ACC112 (cell line): ENCODE measurements around the gene ADARB1.

ENCODE experiments used
- H2AFZ ChIP-seq: fragments of 200-600 bp; sonication (generic); one replicate; pipeline ENCODE4 v1.6.0; 2017; ENCODE audit warnings: antibody characterized with exemption, low read length; ENCODE audit not compliant: unreplicated experiment
- H3K27ac ChIP-seq: fragments of 200-600 bp; sonication (generic); 2 replicates; pipeline ENCODE4 v1.5.1; 2014; ENCODE audit warnings: low read depth, mild to moderate bottlenecking, antibody characterized with exemption, low read length, moderate library complexity
- H3K27me3 ChIP-seq: fragments of 200-600 bp; sonication (generic); 2 replicates; pipeline ENCODE4 v1.6.1; 2014; ENCODE audit warnings: mild to moderate bottlenecking, antibody characterized with exemption, low read length, moderate library complexity, mixed read lengths; ENCODE audit not compliant: insufficient read depth
- H3K36me3 ChIP-seq: fragments of 200-600 bp; sonication (generic); 2 replicates; pipeline ENCODE4 v1.6.1; 2016; ENCODE audit warnings: mild to moderate bottlenecking, antibody characterized with exemption, low read length, moderate library complexity, mixed read lengths; ENCODE audit not compliant: insufficient read depth
- H3K4me1 ChIP-seq: fragments of 200-600 bp; sonication (generic); one replicate; pipeline ENCODE4 v1.6.1; 2016; ENCODE audit warnings: low read length, mixed read lengths; ENCODE audit not compliant: insufficient read depth, unreplicated experiment, control insufficient read depth
- H3K4me3 ChIP-seq: fragments of 200-600 bp; sonication (generic); 2 replicates; pipeline ENCODE4 v1.5.1; 2014; ENCODE audit warnings: mild to moderate bottlenecking, low read depth, low read length
- H3K79me2 ChIP-seq: fragments of 200-600 bp; sonication (generic); one replicate; pipeline ENCODE4 v1.6.0; 2016; ENCODE audit warnings: low read length; ENCODE audit not compliant: control insufficient read depth, unreplicated experiment, insufficient read depth

Gene ADARB1

GRCh38 chr21:45162809-45163208, 88.4 kb downstream of the ADARB1 start:
- Histone ChIP-seq H3K4me3 (no peak overlapping the region), H3K27ac (no peak overlapping the region), H2AFZ (no peak overlapping the region), H3K4me1 (peaks cover 2% of the 10 kb centered on the region), H3K79me2 (no peaks in the 10 kb centered on the region), H3K27me3 (no peaks in the 10 kb centered on the region), H3K36me3 (no peaks in the 10 kb centered on the region)

DNA sequence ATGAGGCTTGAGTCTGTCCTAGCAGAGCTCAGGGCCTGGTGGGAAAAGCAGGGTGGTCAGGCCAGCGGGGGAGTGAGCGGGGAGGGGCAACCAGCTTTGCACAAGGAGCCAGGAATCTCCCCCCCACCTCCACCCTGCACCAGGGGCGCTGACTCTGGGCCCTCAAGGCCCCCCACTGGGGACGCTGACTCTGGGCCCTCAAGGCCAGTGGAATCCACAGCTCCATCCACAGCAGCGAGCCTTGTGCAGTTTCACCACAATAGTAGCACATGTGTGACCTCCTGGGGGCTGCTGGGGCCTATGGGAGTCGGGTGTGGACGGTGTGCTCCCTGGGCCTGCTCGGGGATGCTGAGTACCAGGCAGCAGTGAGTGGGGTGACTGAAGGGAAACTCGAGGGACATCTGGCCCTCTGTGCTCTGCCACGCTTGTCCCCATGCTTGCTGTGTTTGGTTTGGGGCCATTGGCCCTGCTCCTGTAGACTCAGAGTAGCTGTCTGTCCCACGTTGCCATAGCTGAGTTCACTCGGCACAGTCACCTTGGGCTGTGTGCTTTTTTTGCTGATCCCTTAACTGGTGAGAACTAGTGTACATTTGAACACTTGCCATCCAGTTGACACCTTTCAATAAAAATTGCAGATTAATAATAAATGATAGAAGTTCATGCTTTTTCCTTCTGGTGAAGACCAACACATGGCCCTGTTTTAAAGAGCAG, 89.2 kb downstream of the ADARB1 start:
- Histone ChIP-seq H3K27me3 (no peaks in the 10 kb centered on the region), H3K4me3 (no peak overlapping the region), H2AFZ (no peak overlapping the region), H3K4me1 (peaks cover 7% of the 10 kb centered on the region), H3K79me2 (no peaks in the 10 kb centered on the region), H3K36me3 (no peaks in the 10 kb centered on the region), H3K27ac (no peak overlapping the region)

DNA sequence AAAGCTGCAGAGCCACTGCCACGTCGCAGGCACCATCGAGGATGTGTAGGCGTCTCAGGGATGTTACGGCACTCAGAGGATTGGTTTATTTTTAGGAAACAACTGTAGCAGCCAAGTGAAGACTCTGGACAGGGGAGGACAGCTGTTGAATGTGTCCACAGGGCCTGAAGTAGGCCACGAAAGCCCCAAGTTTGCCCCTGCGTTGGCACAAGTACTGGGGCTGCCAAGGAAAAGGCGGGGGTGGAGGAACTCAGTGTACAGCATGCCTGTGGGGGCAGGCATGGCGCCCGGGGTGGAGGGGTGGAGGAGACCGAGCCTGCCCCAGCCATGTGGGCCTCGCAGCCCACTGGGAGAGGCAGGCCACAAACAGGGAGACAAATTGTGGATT, 89.7 kb downstream of the ADARB1 start:
- Histone ChIP-seq H3K27me3 (no peaks in the 10 kb centered on the region), H3K36me3 (no peaks in the 10 kb centered on the region), H3K79me2 (no peaks in the 10 kb centered on the region), H3K27ac (no peak overlapping the region), H3K4me3 (no peak overlapping the region), H2AFZ (no peak overlapping the region), H3K4me1 (peaks cover 7% of the 10 kb centered on the region)

GRCh38 chr21:45164838-45165237, 90.5 kb downstream of the ADARB1 start:
- Histone ChIP-seq H3K27me3 (no peaks in the 10 kb centered on the region), H3K79me2 (no peaks in the 10 kb centered on the region), H3K4me3 (no peak overlapping the region)

GRCh38 chr21:45166931-45167330, 92.6 kb downstream of the ADARB1 start:
- no peak overlapping the region for H3K27ac ChIP-seq
- no peaks in the 10 kb centered on the region for H3K79me2 ChIP-seq
- no peaks in the 10 kb centered on the region for H3K36me3 ChIP-seq
- no peak overlapping the region for H2AFZ ChIP-seq
- no peak overlapping the region for H3K4me3 ChIP-seq
- peaks cover 7% of the 10 kb centered on the region for H3K4me1 ChIP-seq
- H3K27me3 ChIP-seq: no peaks in the 10 kb centered on the region

More at GRCh38 chr21:45164838-45165237, 90.5 kb downstream of the ADARB1 start:
- no peak overlapping the region for H2AFZ ChIP-seq
- H3K36me3 ChIP-seq: no peaks in the 10 kb centered on the region
- H3K4me1 ChIP-seq: peaks cover 7% of the 10 kb centered on the region
- no peak overlapping the region for H3K27ac ChIP-seq

DNA sequence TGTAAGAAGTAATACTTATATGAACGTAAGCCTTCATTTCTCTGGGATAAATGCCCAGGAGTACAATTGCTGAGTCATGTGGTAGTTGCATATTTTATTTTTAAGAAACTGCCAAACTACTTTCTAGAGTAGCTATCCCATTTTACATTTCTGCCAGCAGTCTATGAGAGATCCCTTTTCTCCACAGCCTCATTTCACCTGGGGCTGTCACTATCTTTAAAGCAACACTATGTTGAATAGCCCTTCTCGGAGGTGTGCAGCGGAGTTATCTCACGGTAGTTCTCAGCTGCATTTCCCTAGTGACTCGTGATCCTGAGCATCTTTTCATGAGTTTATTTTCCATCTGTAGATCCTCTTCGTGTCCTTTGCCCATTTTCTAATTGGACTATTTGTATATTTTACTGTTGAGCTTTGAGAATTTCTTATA, 93.4 kb downstream of the ADARB1 start:
- H3K27me3 ChIP-seq: no peaks in the 10 kb centered on the region
- H3K79me2 ChIP-seq: no peaks in the 10 kb centered on the region
- H3K36me3 ChIP-seq: no peaks in the 10 kb centered on the region
- H3K27ac ChIP-seq: peak overlapping the region; percentile 30
- H3K4me1 ChIP-seq: peaks cover 7% of the 10 kb centered on the region
- H2AFZ ChIP-seq: peak overlapping the region; percentile 55
- no peak overlapping the region; the same call in 1 of the 2 replicates for H3K4me3 ChIP-seq

DNA sequence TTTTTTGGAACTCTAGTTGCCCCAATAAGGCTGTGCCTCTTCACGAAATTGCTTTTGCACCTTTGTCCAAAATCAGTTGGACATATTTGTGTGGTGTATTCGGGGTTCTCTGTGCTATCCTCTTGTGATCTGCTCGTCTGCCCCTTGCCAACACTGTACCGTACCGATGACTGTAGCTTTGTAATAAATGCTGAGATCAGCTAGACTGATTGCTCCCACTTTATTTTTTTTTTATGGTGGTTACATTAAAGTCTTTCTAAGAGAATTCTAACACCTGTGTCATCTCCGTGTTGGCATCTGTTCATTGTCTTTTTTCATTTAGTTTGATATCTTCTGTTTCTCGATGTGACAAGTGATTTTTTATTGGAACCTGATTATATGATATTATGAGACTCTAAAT, 94.1 kb downstream of the ADARB1 start:
- Histone ChIP-seq H2AFZ (no peak overlapping the region), H3K79me2 (no peaks in the 10 kb centered on the region), H3K4me3 (no peak overlapping the region), H3K4me1 (peaks cover 7% of the 10 kb centered on the region), H3K27me3 (no peaks in the 10 kb centered on the region), H3K36me3 (no peaks in the 10 kb centered on the region), H3K27ac (no peak overlapping the region)

GRCh38 chr21:45169001-45169400, 94.6 kb downstream of the ADARB1 start:
- H2AFZ ChIP-seq: no peak overlapping the region
- no peak overlapping the region for H3K4me3 ChIP-seq
- H3K4me1 ChIP-seq: peaks cover 7% of the 10 kb centered on the region
- H3K27ac ChIP-seq: no peak overlapping the region
- H3K36me3 ChIP-seq: no peaks in the 10 kb centered on the region
- H3K79me2 ChIP-seq: no peaks in the 10 kb centered on the region
- no peaks in the 10 kb centered on the region for H3K27me3 ChIP-seq

GRCh38 chr21:45169682-45170081, 95.3 kb downstream of the ADARB1 start:
- H3K4me3 ChIP-seq: no peak overlapping the region

GRCh38 chr21:45170987-45171386, 96.6 kb downstream of the ADARB1 start:
- Histone ChIP-seq H3K4me1 (peaks cover 7% of the 10 kb centered on the region), H3K27ac (no peak overlapping the region), H2AFZ (no peak overlapping the region), H3K27me3 (no peaks in the 10 kb centered on the region), H3K79me2 (no peaks in the 10 kb centered on the region), H3K4me3 (no peak overlapping the region), H3K36me3 (no peaks in the 10 kb centered on the region)

More at GRCh38 chr21:45169682-45170081, 95.3 kb downstream of the ADARB1 start:
- no peaks in the 10 kb centered on the region for H3K79me2 ChIP-seq
- H2AFZ ChIP-seq: no peak overlapping the region
- peaks cover 7% of the 10 kb centered on the region for H3K4me1 ChIP-seq
- no peaks in the 10 kb centered on the region for H3K36me3 ChIP-seq
- no peak overlapping the region for H3K27ac ChIP-seq
- no peaks in the 10 kb centered on the region for H3K27me3 ChIP-seq

DNA sequence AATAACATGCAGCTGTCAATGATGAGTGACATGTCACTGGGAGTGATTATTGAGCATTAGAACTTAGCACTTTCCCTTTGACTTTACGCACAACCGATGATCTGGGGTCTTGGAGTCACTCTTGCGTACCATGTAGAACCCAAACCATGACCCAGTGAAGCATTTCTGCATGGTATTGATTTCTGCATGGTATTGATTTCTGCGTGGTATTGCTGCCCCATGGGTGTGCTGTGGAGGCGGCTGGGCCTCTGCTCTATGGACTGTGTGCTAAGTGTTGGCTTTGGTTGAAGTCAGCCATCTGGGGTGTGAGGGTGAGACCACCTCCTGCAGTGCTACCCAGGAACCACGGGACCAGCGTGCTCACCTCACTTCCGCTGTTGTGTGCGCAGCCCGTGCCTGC, 98.0 kb downstream of the ADARB1 start:
- no peak overlapping the region for H2AFZ ChIP-seq
- H3K4me1 ChIP-seq: peaks cover 7% of the 10 kb centered on the region
- H3K79me2 ChIP-seq: no peaks in the 10 kb centered on the region
- H3K27ac ChIP-seq: no peak overlapping the region
- H3K27me3 ChIP-seq: no peaks in the 10 kb centered on the region
- H3K36me3 ChIP-seq: no peaks in the 10 kb centered on the region
- no peak overlapping the region for H3K4me3 ChIP-seq
